AG04450 (cell line): ENCODE measurements around the gene KIF22. TPM values are rescaled to one million over a fixed set of nuclear protein-coding genes. Genes with fewer than 3 reads are reported as not detected.

Source experiments
- CTCF ChIA-PET: fragments of 300-600, 350-600 bp; formaldehyde crosslinking; extraction: SDS; loops from one replicate; lab custom pipeline; 2022; ENCODE audit warnings: antibody characterized with exemption, inconsistent platforms; lab: Charles Lee
- POLR2A ChIA-PET: fragments of 350-600 bp; formaldehyde crosslinking; extraction: SDS; loops from one replicate; lab custom pipeline; 2021; ENCODE audit warnings: antibody characterized with exemption, inconsistent platforms; lab: Yijun Ruan, JAX
- DNase-seq: peaks from one replicate; pipeline ENCODE4 v3.0.0-alpha.2; 2011; ENCODE audit warnings: low read depth, low spot score
- H3K27ac ChIP-seq: one replicate; pipeline ENCODE4 v1.5.1; 2012; ENCODE audit warnings: low read depth, low read length, control low read depth
- H3K27me3 ChIP-seq: one replicate; pipeline ENCODE4 v1.6.0; 2012; ENCODE audit warnings: low read length; ENCODE audit not compliant: control insufficient read depth, insufficient read depth
- H3K4me3 ChIP-seq: 2 replicates; pipeline ENCODE4 v1.5.1; 2011; ENCODE audit warnings: mild to moderate bottlenecking, low read depth, low read length, control low read depth
- H3K9me3 ChIP-seq: 2 replicates; pipeline ENCODE4 v1.5.1; 2012; ENCODE audit warnings: low read length; ENCODE audit not compliant: control insufficient read depth, insufficient read depth
- polyA plus RNA-seq: library from polyadenylated mRNA; depleted of rRNA; stranded (reverse); fragments of >200 nt; gene quantifications from 2 replicates; pipeline ENCODE4 v1.2.3, GENCODE V29; 2011
- TF ChIP-seq, protein P1 (sequence below): IDR thresholded peaks from 2 replicates; pipeline ENCODE4 v1.5.1; 2011; ENCODE audit warnings: low read depth, low read length, control low read depth, inconsistent platforms

Gene KIF22
- polyA plus RNA-seq, 1 experiment, result 14.1 TPM

- peak overlapping the region; percentile 42 for H3K4me3 ChIP-seq
- no peaks in the 10 kb centered on the region for H3K27me3 ChIP-seq
- TF ChIP-seq, protein P1, sequence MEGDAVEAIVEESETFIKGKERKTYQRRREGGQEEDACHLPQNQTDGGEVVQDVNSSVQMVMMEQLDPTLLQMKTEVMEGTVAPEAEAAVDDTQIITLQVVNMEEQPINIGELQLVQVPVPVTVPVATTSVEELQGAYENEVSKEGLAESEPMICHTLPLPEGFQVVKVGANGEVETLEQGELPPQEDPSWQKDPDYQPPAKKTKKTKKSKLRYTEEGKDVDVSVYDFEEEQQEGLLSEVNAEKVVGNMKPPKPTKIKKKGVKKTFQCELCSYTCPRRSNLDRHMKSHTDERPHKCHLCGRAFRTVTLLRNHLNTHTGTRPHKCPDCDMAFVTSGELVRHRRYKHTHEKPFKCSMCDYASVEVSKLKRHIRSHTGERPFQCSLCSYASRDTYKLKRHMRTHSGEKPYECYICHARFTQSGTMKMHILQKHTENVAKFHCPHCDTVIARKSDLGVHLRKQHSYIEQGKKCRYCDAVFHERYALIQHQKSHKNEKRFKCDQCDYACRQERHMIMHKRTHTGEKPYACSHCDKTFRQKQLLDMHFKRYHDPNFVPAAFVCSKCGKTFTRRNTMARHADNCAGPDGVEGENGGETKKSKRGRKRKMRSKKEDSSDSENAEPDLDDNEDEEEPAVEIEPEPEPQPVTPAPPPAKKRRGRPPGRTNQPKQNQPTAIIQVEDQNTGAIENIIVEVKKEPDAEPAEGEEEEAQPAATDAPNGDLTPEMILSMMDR, result no peak
- peak; percentile 65 for DNase-seq
- peak overlapping the region; percentile 99 for H3K27ac ChIP-seq
- ChIA-PET POLR2A (interaction anchor here (0.6 to 2.1 kb wide), 6 partner anchors 9 to 101 kb away, joined by 3 to 11 read pairs (median 5); partner anchors contain the start of genes KCTD13 and PAGR1), CTCF (interaction anchor here (1.1 to 5.0 kb wide), 2 partner anchors 9 to 24 kb away, joined by 5 to 39 read pairs; partner anchors contain the start of gene PAGR1)
- H3K9me3 ChIP-seq, result no peaks in the 10 kb centered on the region
Observed at GRCh38 chr16:29824589-29825144, 34.1 kb downstream of the KIF22 start.

DNA sequence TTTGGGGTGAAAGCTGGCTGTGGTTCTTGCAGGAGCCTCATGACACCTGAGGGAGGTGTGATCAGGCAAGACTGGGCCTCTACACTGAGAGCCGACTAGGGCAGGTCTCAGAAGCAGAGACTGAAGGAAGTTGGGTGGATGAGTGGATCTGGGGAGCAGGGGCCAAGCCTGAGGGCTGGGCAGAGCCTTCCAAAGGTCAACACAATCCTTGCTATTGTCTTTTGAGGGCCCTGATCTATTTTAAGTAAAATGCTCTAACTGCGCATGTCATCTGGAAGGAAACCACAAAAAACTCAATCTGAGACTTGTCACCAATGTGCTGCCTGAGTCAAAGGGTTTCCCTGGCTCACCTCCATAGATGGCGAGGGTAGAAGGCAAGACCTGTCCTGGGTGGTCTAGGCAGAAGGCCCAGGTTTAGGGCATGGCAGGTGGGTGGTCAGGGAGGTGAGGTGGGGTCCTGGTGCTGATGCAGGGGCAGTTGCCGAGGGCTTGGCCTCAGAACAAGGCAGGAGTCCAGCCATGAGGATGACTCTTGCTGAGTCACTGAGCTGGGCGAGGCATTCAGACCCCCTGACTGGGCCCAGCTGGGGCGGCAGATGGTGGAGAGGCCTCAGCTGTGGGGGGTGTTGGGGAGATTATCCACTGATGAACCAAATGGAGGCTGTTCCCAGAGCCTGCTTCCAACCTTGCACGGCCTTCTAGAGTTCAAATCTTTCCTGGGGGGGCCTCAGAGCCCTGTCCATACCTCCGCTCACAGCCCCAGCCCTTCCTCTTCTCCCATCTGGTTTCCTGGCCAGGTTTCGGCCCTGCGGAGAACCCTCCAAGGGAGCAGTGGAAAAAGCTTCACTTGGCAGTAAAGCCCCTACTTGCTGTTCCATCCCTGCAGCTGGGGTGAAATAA lies 34.8 kb downstream of the KIF22 start:
- Histone ChIP-seq H3K27ac (peak overlapping the region; percentile 99), H3K27me3 (no peaks in the 10 kb centered on the region), H3K4me3 (peak overlapping the region; percentile 49), H3K9me3 (no peaks in the 10 kb centered on the region)
- POLR2A ChIA-PET, result interaction anchor here (0.6 to 2.1 kb wide), 10 partner anchors 9 to 617 kb away, joined by 3 to 7 read pairs (median 3); partner anchors contain the start of genes ALDOA, PAGR1 and PRRT2
- CTCF ChIA-PET, result interaction anchor here (1.1 to 5.0 kb wide), 3 partner anchors 9 to 23 kb away, joined by 5 to 39 read pairs (median 8); partner anchors contain the start of gene PAGR1
- TF ChIP-seq, protein P1, result no peak
- peak; percentile 80 for DNase-seq

GRCh38 chr16:29826342-29826695 lies 35.8 kb downstream of the KIF22 start:
- H3K27ac ChIP-seq, result peak overlapping the region; percentile 99
- H3K9me3 ChIP-seq, result no peaks in the 10 kb centered on the region
- POLR2A ChIA-PET, result interaction anchor here (0.7 to 0.8 kb wide), 4 partner anchors 15 to 671 kb away, joined by 3 to 8 read pairs (median 6); partner anchors contain the start of gene ALDOA
- H3K27me3 ChIP-seq, result no peaks in the 10 kb centered on the region
- H3K4me3 ChIP-seq, result no peak overlapping the region
- TF ChIP-seq, protein P1, result no peak
- CTCF ChIA-PET, result interaction anchor here (1.7 to 5.0 kb wide), 2 partner anchors 10 to 22 kb away, joined by 8 to 39 read pairs; partner anchors contain the start of gene PAGR1
- no peak for DNase-seq

DNA sequence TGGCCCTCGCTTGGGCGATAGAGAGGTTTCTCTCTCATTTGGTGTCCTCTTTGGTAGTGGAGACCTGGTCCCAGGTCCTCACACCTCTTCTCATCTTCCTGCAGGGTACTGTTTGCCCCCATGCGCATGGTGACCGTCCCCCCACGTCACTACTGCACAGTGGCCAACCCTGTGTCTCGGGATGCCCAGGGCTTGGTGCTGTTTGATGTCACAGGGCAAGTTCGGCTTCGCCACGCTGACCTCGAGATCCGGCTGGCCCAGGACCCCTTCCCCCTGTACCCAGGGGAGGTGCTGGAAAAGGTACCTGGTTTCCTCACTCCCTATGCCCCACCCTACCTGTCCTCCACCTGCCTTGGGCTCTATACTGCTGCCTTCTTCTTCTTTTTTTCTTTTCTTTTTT lies 40.2 kb downstream of the KIF22 start:
- Histone ChIP-seq H3K9me3 (no peaks in the 10 kb centered on the region), H3K27ac (no peak overlapping the region), H3K27me3 (no peaks in the 10 kb centered on the region), H3K4me3 (no peak overlapping the region)
- TF ChIP-seq, protein P1, result no peak
- CTCF ChIA-PET, result no interaction called here
- POLR2A ChIA-PET, result no interaction called here
- no peak for DNase-seq
